ENCODE results near the gene EIF2D.
"Not testable (repeated sequence)": the region's sequence is repeated elsewhere in the genome, so short reads cannot be mapped to it uniquely, and the experiment has no call there.

The EIF2D gene

GRCh38 chr1:206635080-206635977, 23.1 kb upstream of the EIF2D start, which contains the start of gene DYRK3:
Gene DYRK3, plus strand, starts transcription at chr1:206635536. Its CDS starts 168 bp downstream, at chr1:206635704.
- DNase-seq (ENCODE audit: low read depth): peak; percentile 94

- DNase-seq (ENCODE audit: low read depth): peak; percentile 91
Observed at GRCh38 chr1:206634365-206635079, 22.3 kb upstream of the EIF2D start.

- DNase-seq (ENCODE audit: low read depth): peak; percentile 78
Observed at GRCh38 chr1:206633708-206634121, 21.4 kb upstream of the EIF2D start.

DNA sequence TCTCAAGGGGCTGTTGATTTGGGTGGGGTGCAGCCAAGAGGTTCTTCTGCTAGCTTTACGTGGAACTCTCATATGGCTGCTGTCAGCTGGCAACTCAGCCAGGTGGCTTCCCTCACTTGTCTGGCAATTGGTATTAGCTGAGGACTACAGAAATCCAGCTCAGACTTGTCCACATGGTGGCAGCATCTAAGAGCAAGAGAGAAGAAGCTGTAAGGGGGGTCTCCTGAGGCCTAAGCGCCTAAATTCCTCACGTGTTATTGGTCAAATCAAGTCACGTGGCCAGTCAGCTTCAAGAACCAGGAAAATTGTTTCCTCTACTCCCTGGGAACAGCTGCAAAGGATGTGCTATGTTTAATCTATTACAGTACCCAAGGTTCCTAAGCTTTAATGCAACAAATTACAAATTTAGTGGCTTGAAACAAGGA, 18.8 kb upstream of the EIF2D start:
- DNase-seq (ENCODE audit: low read depth): peak; percentile 86

DNA sequence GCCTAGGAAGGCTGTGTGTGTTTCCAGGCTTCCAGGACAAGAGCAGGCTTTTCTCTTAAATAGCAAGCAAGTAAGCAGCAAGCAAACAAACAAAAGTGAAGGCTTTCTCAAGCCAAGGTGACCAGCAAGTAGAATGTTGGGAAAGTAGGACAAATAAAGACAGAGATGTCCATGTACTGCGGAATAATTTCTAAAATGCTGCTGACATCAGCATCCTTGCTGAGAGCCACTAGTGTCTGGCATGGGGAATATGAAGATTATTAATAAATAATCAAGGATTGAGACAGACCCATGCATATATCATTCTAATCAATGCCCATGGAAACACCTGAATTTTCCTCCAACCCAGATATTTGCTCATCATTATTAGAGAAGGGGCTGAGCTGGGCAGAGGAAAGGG, 16.7 kb upstream of the EIF2D start:
- no peak for DNase-seq (ENCODE audit: low read depth)

GRCh38 chr1:206626396-206626795, 14.1 kb upstream of the EIF2D start:
- not testable (repeated sequence) for DNase-seq (ENCODE audit: low read depth)

- DNase-seq (ENCODE audit: low read depth): no peak
Observed at GRCh38 chr1:206609229-206609991, 2.9 kb downstream of the EIF2D start.

DNA sequence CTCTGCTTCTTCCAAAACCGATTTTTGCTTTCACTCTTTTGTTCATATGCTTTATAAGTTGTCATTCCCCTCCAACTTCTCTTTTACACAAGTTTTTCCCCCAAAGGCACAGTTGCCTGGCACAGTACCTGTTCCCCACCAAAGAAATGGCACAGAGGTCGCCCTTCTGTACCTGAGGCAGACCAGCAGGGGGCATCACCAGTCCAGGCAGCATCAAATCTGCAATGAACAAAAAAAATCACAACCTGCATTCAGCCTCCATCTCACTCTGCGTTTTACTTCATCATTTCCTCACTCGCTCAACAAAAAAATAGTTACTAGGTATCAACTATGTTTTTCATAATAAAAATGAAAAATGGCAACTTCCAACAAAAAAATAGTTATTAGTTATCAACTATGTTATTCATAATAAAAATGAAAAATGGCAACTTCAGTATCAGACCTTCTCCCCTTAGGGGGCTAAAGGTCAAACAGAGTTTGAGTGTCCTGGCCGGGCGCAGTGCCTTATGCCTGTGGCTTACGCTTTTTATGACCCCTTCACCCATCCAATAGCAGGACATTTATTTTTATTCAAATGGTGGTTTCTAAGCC, 4.1 kb downstream of the EIF2D start:
- DNase-seq (ENCODE audit: low read depth): peak; percentile 53

GRCh38 chr1:206606867-206607266, 5.4 kb downstream of the EIF2D start:
- peak; percentile 40 for DNase-seq (ENCODE audit: low read depth)

- no peak for DNase-seq (ENCODE audit: low read depth)
Observed at GRCh38 chr1:206604861-206605260, 7.4 kb downstream of the EIF2D start.

- DNase-seq (ENCODE audit: low read depth): peak; percentile 14
Observed at GRCh38 chr1:206600527-206600926, 11.7 kb downstream of the EIF2D start.

DNA sequence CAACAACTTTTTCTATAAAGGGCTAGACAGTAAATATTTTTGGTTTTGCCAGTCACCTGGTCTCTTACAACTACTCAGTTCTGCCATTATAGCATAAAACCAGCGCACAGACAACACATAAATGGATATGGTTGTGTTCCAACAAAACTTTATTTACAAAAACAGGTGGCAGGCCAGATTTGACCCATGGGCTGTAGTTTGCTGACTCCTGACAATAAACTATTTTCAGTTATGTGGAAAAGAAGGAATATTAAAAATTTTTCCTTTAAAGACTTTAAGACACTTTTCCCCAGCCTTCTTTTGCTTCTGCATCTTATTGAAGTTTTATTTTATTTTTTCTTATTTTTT, 16.0 kb downstream of the EIF2D start:
- DNase-seq (ENCODE audit: low read depth): no peak

DNA sequence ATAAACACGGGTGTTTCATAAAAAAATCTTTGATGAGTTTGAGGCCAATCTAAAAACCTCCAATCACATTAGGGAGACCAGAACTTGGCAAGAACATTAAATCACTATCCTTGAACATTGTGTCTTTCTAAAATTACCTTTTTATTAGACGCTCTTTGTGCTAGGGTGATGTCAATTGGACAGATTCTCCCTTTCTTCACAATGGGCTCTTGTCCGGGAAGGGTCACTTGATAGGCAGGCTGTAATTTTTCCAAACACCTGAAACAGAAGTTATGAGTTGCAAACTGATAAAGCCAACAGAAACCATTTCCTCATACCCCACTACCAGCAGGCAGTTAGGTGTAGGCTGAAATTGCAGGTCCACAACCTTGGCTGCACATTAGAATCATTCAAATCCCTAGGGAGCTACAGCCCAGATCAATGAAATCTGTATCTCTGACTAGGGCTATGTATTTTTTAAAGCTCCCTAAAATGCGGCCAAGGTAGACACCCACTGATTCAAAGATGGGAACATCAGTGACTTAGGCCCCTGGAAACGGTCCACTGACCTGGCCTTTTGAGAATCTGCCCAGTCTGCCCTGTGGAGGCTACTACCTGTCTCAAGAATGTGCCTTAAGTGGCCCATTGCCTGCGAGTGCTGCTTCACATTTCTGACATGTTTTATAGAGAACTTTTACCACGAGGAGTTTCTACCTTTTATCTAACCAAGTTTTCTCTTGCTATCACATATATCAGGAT, 16.5 kb downstream of the EIF2D start:
- DNase-seq (ENCODE audit: low read depth): no peak

DNA sequence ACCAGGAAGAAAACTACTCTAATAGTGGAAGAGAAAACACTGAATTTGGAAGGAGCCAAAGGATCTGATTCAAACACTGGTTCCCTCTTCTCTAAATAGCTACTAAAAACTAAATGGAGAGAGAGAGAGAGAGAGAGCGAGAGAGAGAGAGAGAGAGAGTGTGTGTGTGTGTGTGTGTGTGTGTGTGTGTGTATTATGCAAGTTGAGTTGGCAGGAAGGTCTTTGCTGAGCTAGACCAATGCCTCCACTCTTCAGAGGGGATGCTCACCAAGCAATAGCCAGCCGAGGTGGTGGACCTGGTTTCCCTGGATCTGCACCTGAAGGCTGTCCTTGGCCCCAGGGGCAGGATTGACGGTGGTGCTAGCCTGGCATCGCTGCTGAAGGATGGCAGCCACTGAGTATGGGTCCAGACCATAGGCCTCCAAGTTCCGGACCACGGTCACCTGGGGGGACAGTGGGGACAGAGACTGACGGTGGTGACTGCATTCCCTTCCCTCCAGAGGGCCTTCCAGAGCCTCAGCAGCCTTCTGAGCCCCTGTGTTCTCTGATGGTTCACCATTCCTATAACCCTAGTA, 18.8 kb downstream of the EIF2D start:
- DNase-seq (ENCODE audit: low read depth): no peak

DNA sequence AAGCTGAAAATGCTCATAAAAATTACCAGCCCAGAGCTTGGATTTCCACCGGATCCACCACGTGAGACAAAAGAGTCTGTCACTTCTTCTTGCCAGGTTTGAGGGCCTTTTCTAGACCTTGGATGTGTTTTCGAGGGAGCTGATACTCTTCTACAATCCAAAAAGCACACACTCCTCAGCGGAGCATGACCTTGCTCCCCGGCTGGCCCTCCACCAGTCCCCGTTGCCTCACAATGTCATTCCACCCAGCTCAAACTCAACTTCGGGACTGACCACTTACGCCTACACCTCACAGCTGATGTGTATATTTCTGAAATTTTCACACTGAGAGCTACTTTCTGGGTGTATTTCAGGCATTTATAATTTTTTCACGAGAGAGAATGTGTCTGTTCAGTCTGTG, 20.6 kb downstream of the EIF2D start:
- DNase-seq (ENCODE audit: low read depth): no peak

GRCh38 chr1:206591226-206591625, 21.0 kb downstream of the EIF2D start:
- no peak for DNase-seq (ENCODE audit: low read depth)

GRCh38 chr1:206590025-206590758, 22.1 kb downstream of the EIF2D start:
- peak; percentile 83 for DNase-seq (ENCODE audit: low read depth)

DNA sequence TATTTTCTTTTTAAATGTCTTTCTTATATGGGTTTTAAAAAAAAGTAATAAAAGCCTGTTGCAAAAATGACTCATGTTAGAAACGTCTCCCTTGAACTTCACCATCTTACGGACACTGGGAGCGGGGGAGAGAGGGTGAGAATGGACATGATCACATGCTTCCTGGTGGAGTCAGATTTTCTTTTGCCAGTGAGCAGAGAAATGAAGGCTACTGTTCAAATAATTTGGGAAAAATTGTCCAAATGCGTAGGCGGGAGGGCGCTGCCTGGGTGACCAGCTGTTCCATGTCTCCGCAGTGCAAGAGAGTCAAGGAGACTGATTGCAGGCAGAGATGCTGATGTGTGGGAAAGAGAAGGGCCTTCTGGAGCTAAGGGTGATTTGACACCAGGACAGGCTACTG, 23.1 kb downstream of the EIF2D start:
- peak; percentile 97 for DNase-seq (ENCODE audit: low read depth)

- peak; percentile 20 for DNase-seq (ENCODE audit: low read depth)
Observed at GRCh38 chr1:206588492-206588891, 23.8 kb downstream of the EIF2D start.

DNA sequence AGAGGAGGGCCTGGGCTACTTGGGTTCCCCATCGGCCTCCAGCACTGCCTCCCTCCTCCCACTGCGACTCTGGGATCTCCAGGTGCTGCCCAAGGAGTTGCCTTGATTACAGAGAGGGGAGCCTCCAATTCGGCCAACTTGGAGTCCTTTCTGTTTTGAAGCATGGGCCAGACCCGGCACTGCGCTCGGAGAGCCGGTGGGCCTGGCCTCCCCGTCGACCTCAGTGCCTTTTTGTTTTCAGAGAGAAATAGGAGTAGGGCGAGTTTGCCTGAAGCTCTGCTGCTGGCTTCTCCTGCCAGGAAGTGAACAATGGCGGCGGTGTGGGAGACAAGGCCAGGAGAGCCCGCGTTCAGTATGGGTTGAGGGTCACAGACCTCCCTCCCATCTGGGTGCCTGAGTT, 24.4 kb downstream of the EIF2D start:
- no peak for DNase-seq (ENCODE audit: low read depth)
